IMR-90 (cell line): ENCODE data around the gene NXPH3.

Source experiments
- CEBPB ChIP-seq: IDR thresholded peaks from 2 replicates; pipeline ENCODE4 v1.6.1; 2012; ENCODE audit warnings: low read depth, low read length, improper control_type of control experiment
- FOS ChIP-seq: fragments of 150-350 bp; IDR thresholded peaks from 2 replicates; pipeline ENCODE4 v1.6.1; 2016; ENCODE audit warnings: low read depth, low read length
- MAFK ChIP-seq: IDR thresholded peaks from 2 replicates; pipeline ENCODE4 v1.6.1; 2012; ENCODE audit warnings: low read depth, low read length, improper control_type of control experiment
- MAZ ChIP-seq: IDR thresholded peaks from 2 replicates; pipeline ENCODE4 v1.6.1; 2012; ENCODE audit warnings: low read depth, mild to moderate bottlenecking, low read length, improper control_type of control experiment, moderate library complexity, borderline replicate concordance
- MXI1 ChIP-seq: IDR thresholded peaks from 2 replicates; pipeline ENCODE4 v1.6.1; 2012; ENCODE audit warnings: low read depth, mild to moderate bottlenecking, low read length, moderate library complexity, borderline replicate concordance
- POLR2A ChIP-seq: IDR thresholded peaks from 2 replicates; pipeline ENCODE4 v1.6.1; 2012; ENCODE audit warnings: mild to moderate bottlenecking, low read depth, low read length
- RAD21 ChIP-seq: IDR thresholded peaks from 2 replicates; pipeline ENCODE4 v1.6.1; 2012; ENCODE audit warnings: low read length, improper control_type of control experiment
- RCOR1 ChIP-seq: IDR thresholded peaks from 2 replicates; pipeline ENCODE4 v1.6.1; 2012; ENCODE audit warnings: mild to moderate bottlenecking, low read length, improper control_type of control experiment; ENCODE audit not compliant: insufficient replicate concordance
- RFX5 ChIP-seq: IDR thresholded peaks from 2 replicates; pipeline ENCODE4 v1.8.0; 2012; ENCODE audit warnings: low read depth, mild to moderate bottlenecking, low read length, moderate library complexity
- TF ChIP-seq, protein P1 (sequence below): conservative IDR thresholded peaks from 2 replicates; pipeline ENCODE4 v1.5.1; 2012; ENCODE audit warnings: mild to moderate bottlenecking, low read depth, low read length, improper control_type of control experiment

- no peak for TF ChIP-seq MAFK
- no peak for TF ChIP-seq MAZ
- TF ChIP-seq, protein P1, sequence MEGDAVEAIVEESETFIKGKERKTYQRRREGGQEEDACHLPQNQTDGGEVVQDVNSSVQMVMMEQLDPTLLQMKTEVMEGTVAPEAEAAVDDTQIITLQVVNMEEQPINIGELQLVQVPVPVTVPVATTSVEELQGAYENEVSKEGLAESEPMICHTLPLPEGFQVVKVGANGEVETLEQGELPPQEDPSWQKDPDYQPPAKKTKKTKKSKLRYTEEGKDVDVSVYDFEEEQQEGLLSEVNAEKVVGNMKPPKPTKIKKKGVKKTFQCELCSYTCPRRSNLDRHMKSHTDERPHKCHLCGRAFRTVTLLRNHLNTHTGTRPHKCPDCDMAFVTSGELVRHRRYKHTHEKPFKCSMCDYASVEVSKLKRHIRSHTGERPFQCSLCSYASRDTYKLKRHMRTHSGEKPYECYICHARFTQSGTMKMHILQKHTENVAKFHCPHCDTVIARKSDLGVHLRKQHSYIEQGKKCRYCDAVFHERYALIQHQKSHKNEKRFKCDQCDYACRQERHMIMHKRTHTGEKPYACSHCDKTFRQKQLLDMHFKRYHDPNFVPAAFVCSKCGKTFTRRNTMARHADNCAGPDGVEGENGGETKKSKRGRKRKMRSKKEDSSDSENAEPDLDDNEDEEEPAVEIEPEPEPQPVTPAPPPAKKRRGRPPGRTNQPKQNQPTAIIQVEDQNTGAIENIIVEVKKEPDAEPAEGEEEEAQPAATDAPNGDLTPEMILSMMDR: no peak
- TF ChIP-seq RAD21: no peak
- no peak for TF ChIP-seq CEBPB
- TF ChIP-seq MXI1: no peak
- no peak for TF ChIP-seq FOS
- TF ChIP-seq RFX5: no peak
- TF ChIP-seq RCOR1: no peak
- TF ChIP-seq POLR2A: no peak
Measured at GRCh38 chr17:49600949-49601348, 25.3 kb downstream of the NXPH3 start.
